DOHH2 (cell line): ENCODE data around the gene DCAF5.

ENCODE experiments used
- H3F3A ChIP-seq: fragments of 200-600 bp; sonication (generic), shearing (Covaris generic); 2 replicates; pipeline ENCODE4 v1.6.0; 2016; ENCODE audit warnings: antibody characterized with exemption, mild to moderate bottlenecking; ENCODE audit not compliant: control insufficient read depth, insufficient read depth
- H3K27ac ChIP-seq: fragments of 200-600 bp; sonication (generic); 2 replicates; pipeline ENCODE4 v1.5.1; 2014; ENCODE audit warnings: low read depth, mild to moderate bottlenecking, low read length, moderate library complexity
- H3K27me3 ChIP-seq: fragments of 200-600 bp; sonication (generic); 2 replicates; pipeline ENCODE4 v1.6.1; 2014; ENCODE audit warnings: mild to moderate bottlenecking, low read length, mixed read lengths; ENCODE audit not compliant: control insufficient read depth
- H3K36me3 ChIP-seq: fragments of 200-600 bp; sonication (generic); 2 replicates; pipeline ENCODE4 v1.6.1; 2014; ENCODE audit warnings: mild to moderate bottlenecking, low read length, moderate library complexity, mixed read lengths; ENCODE audit not compliant: control insufficient read depth
- H3K4me1 ChIP-seq: fragments of 200-600 bp; sonication (generic); 2 replicates; pipeline ENCODE4 v1.6.1; 2014; ENCODE audit warnings: mild to moderate bottlenecking, low read length, mixed read lengths; ENCODE audit not compliant: control insufficient read depth
- H3K4me2 ChIP-seq: fragments of 200-600 bp; sonication (generic); 2 replicates; pipeline ENCODE4 v1.6.0; 2014; ENCODE audit warnings: mild to moderate bottlenecking, low read length, moderate library complexity
- H3K4me3 ChIP-seq: fragments of 200-600 bp; sonication (generic); 2 replicates; pipeline ENCODE4 v1.5.1; 2014; ENCODE audit warnings: mild to moderate bottlenecking, low read length, mixed read lengths
- H3K79me2 ChIP-seq: fragments of 200-600 bp; sonication (generic); 2 replicates; pipeline ENCODE4 v1.6.1; 2014; ENCODE audit warnings: mild to moderate bottlenecking, low read length, mixed read lengths; ENCODE audit not compliant: control insufficient read depth
- H3K9me2 ChIP-seq: fragments of 200-600 bp; sonication (generic); replicated peaks from 2 replicates; pipeline ENCODE4 v1.6.1; 2014; ENCODE audit warnings: mild to moderate bottlenecking, low read length, mixed read lengths; ENCODE audit not compliant: control insufficient read depth
- H3K9me3 ChIP-seq: fragments of 200-600 bp; sonication (generic); 2 replicates; pipeline ENCODE4 v1.6.1; 2014; ENCODE audit warnings: antibody characterized with exemption, low read length, mixed read lengths; ENCODE audit not compliant: control insufficient read depth, insufficient read depth
- H4K20me1 ChIP-seq: fragments of 200-600 bp; sonication (generic); 2 replicates; pipeline ENCODE4 v1.6.0; 2014; ENCODE audit warnings: low read depth, mild to moderate bottlenecking, antibody characterized with exemption, low read length, moderate library complexity; ENCODE audit not compliant: control insufficient read depth, insufficient read depth
- CTCF ChIP-seq: fragments of 200-600 bp; sonication (generic); IDR thresholded peaks from one replicate; pipeline ENCODE4 v1.5.1; 2014; ENCODE audit warnings: antibody characterized with exemption, mild to moderate bottlenecking, low read depth, low read length; ENCODE audit not compliant: poor library complexity, severe bottlenecking
- EZH2phosphoT487 ChIP-seq: fragments of 200-600 bp; sonication (generic); IDR thresholded peaks from 2 replicates; pipeline ENCODE4 v1.6.1; 2017; ENCODE audit warnings: borderline replicate concordance, mild to moderate bottlenecking, antibody characterized with exemption, low read length, moderate library complexity, mixed read lengths

DCAF5 gene

GRCh38 chr14:69042787-69043444 is 110.0 kb downstream of the DCAF5 start:
- no peaks in the 10 kb centered on the region for H3K9me3 ChIP-seq

GRCh38 chr14:69042299-69042698 is 110.6 kb downstream of the DCAF5 start:
- Histone ChIP-seq H3K79me2 (no peaks in the 10 kb centered on the region), H3K4me1 (no peaks in the 10 kb centered on the region), H3K9me2 (no peaks in the 10 kb centered on the region), H3K36me3 (no peaks in the 10 kb centered on the region), H3K27ac (no peak overlapping the region), H3K27me3 (peaks cover 43% of the 10 kb centered on the region), H3K4me3 (no peak overlapping the region), H3K9me3 (no peaks in the 10 kb centered on the region), H3F3A (no peaks in the 10 kb centered on the region), H3K4me2 (no peak overlapping the region), H4K20me1 (no peaks in the 10 kb centered on the region)
- TF ChIP-seq CTCF (no peak), EZH2phosphoT487 (no peak)

More at GRCh38 chr14:69042787-69043444, 110.0 kb downstream of the DCAF5 start:
- no peaks in the 10 kb centered on the region for H3K4me1 ChIP-seq
- no peak overlapping the region for H3K27ac ChIP-seq
- no peaks in the 10 kb centered on the region for H3K79me2 ChIP-seq
- no peaks in the 10 kb centered on the region for H4K20me1 ChIP-seq
- H3F3A ChIP-seq: no peaks in the 10 kb centered on the region
- H3K4me2 ChIP-seq: no peak overlapping the region
- H3K27me3 ChIP-seq: peaks cover 41% of the 10 kb centered on the region
- no peak for TF ChIP-seq EZH2phosphoT487
- no peak for TF ChIP-seq CTCF
- H3K4me3 ChIP-seq: no peak overlapping the region
- H3K36me3 ChIP-seq: no peaks in the 10 kb centered on the region
- H3K9me2 ChIP-seq: no peaks in the 10 kb centered on the region

GRCh38 chr14:69041783-69042182 is 111.1 kb downstream of the DCAF5 start:
- no peak overlapping the region for H3K4me3 ChIP-seq
- no peaks in the 10 kb centered on the region for H4K20me1 ChIP-seq
- H3K36me3 ChIP-seq: no peaks in the 10 kb centered on the region
- TF ChIP-seq CTCF (no peak), EZH2phosphoT487 (no peak)
- no peaks in the 10 kb centered on the region for H3K79me2 ChIP-seq
- H3K9me3 ChIP-seq: no peaks in the 10 kb centered on the region
- no peak overlapping the region for H3K27ac ChIP-seq
- H3K27me3 ChIP-seq: peaks cover 44% of the 10 kb centered on the region
- H3K4me2 ChIP-seq: no peak overlapping the region
- H3K4me1 ChIP-seq: no peaks in the 10 kb centered on the region
- H3F3A ChIP-seq: no peaks in the 10 kb centered on the region
- H3K9me2 ChIP-seq: no peaks in the 10 kb centered on the region
